Activated naive CD8-positive, alpha-beta T cell treated with anti-CD3 and anti-CD28 coated beads, Interleukin-2, amount 50 U/mL, for 24 hours (primary cell): Measurements from ENCODE around the gene RUNDC1.

ENCODE experiments used
- ATAC-seq: fragments of 150-1000 bp; cut with Tn5 transposase; one replicate; pipeline ENCODE4 v1.10.0; 2021
- DNase-seq: peaks from one replicate; pipeline ENCODE4 v3.0.0; 2021
- H3K27ac Mint-ChIP-seq: one replicate; pipeline ENCODE4 v1.8.0; 2021; ENCODE audit warnings: mild to moderate bottlenecking, mixed read lengths
- H3K27me3 Mint-ChIP-seq: one replicate; pipeline ENCODE4 v1.8.0; 2021; ENCODE audit warnings: mixed read lengths
- H3K36me3 Mint-ChIP-seq: one replicate; pipeline ENCODE4 v1.8.0; 2021; ENCODE audit warnings: low read depth, mixed read lengths
- H3K4me1 Mint-ChIP-seq: one replicate; pipeline ENCODE4 v1.8.0; 2021; ENCODE audit warnings: mixed read lengths
- H3K4me3 Mint-ChIP-seq: one replicate; pipeline ENCODE4 v1.8.0; 2021; ENCODE audit warnings: mild to moderate bottlenecking, moderate library complexity, mixed read lengths
- H3K9me3 Mint-ChIP-seq: one replicate; pipeline ENCODE4 v1.8.0; 2021; ENCODE audit warnings: mixed read lengths

Gene RUNDC1

DNA sequence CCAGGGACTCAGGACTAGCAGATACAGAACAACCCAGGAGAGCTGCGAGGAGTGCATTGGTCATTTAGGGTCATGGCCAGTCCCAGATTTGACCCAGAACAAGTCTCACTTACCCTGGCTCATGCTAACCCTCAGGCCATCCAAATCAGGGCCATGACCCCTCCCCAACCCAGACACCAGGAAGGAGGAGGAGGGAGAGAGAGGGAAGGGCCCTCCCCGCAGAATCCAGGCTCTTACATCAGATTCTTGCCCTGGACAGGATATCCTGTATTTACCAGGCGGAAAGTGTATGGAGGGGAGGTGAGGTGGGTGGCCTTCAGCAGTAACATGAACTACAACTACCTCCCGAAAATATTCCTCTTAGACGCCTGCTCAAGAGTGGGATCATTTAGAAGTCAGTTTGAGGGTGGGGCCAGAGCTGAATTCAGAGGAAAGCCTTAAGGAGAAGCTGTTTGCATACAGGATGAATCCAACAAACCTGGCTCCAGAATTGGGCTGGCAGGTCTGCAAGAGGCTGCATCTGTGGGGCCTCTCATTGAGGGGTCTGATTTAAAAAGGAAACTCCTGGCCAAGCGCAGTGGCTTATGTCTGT, 39.8 kb downstream of the RUNDC1 start:
- Mint-ChIP-seq H3K27ac (no peak overlapping the region), H3K9me3 (no peaks in the 10 kb centered on the region), H3K4me1 (peaks cover 37% of the 10 kb centered on the region), H3K27me3 (peaks cover 6% of the 10 kb centered on the region), H3K36me3 (no peaks in the 10 kb centered on the region), H3K4me3 (peak overlapping the region; percentile 79)
- DNase-seq (no peak), ATAC-seq (no peak)

DNA sequence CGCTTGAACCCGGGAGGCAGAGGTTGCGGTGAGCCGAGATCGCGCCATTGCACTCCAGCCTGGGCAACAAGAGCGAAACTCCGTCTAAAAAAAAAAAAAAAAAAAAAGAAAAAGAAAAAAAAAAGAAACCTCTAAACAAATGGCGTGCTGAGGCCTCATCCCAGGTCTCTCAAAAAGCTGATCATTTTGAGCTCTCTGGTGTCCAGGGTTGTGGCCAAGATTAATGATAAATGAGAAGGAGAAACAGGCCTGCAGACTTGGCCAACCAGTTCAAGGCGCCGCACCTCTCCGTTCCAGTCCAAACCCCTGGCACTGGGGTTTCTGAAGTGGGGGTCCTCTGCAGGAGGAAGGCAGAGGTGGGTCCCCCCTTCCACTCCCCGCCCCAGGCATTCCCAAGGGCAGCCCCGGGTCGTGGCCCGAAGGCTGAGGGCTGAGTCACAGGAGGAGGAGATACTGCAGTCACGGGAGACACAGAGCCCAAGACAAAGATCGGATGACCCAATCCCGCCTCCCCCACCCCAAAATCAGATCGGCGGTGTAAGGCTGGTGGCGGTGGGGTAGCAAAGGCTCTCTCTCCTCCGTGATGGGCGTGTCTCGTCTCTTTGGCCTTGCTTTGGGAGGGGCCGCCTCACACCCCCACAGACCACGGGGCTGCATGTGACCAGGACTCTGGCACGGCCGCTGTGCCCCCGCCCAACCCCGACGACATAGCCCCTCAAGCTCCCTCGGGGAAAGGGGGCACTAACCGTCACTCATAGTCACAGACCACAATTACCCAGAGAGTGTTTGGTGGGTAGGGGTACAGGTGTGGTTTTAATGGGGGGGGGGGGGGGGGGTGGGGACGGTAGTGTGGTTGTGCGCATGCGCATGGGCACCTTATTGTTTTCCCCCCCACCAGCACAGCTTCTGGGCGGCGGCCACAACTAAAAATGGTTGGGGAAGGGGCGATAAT, 40.7 kb downstream of the RUNDC1 start:
- H3K4me3 Mint-ChIP-seq, result peak overlapping the region; percentile 79
- H3K36me3 Mint-ChIP-seq, result no peaks in the 10 kb centered on the region
- H3K9me3 Mint-ChIP-seq, result no peaks in the 10 kb centered on the region
- DNase-seq, result no peak
- peaks cover 37% of the 10 kb centered on the region for H3K4me1 Mint-ChIP-seq
- ATAC-seq, result no peak
- no peak overlapping the region for H3K27ac Mint-ChIP-seq
- peaks cover 8% of the 10 kb centered on the region for H3K27me3 Mint-ChIP-seq

DNA sequence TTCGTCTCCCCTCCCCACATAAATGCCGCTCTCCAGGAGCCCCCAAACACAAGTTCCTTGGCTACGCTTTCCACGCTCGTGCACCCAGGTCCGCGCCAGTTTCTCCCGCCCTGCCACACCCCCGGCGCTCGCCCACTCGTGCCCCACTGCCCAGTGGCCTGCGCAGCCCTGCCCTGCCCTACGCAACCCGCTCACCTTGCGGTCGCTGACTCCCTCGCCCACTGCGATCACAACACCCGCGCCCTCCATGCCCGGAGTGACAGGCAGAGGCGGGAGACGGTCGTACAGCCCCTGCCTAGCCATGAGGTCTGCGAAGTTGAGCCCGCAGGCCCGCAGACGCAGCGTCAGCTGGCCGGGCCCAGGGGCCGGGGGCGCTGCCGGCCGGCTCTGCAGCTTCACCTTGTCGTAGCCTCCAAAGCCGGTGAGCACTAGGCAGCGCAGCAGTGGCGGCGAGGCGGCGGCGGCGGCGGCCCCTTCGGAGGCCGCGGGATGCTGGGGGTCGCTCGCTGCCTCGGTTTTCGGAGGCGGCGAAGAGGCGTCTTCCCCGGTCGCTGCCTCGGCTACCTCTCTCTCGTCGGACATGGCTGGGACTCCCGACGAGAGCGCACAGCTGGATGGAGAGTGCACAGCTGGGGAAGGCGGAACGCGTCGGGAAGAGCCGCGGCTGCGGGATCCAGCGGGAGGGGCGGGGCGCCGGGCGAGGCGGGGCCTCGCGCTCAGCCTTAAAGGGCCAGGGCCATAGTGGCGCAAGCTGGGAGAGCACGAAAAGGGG, 41.6 kb downstream of the RUNDC1 start, which contains the start of gene VAT1:
TSS of gene VAT1 (minus strand) at position 645 of the 772 bp plus-strand sequence. CDS start at position 582, 63 bp downstream.
- Mint-ChIP-seq H3K4me1 (peaks cover 37% of the 10 kb centered on the region), H3K27ac (peak within 1 kb of the TSS; percentile 70)

DNA sequence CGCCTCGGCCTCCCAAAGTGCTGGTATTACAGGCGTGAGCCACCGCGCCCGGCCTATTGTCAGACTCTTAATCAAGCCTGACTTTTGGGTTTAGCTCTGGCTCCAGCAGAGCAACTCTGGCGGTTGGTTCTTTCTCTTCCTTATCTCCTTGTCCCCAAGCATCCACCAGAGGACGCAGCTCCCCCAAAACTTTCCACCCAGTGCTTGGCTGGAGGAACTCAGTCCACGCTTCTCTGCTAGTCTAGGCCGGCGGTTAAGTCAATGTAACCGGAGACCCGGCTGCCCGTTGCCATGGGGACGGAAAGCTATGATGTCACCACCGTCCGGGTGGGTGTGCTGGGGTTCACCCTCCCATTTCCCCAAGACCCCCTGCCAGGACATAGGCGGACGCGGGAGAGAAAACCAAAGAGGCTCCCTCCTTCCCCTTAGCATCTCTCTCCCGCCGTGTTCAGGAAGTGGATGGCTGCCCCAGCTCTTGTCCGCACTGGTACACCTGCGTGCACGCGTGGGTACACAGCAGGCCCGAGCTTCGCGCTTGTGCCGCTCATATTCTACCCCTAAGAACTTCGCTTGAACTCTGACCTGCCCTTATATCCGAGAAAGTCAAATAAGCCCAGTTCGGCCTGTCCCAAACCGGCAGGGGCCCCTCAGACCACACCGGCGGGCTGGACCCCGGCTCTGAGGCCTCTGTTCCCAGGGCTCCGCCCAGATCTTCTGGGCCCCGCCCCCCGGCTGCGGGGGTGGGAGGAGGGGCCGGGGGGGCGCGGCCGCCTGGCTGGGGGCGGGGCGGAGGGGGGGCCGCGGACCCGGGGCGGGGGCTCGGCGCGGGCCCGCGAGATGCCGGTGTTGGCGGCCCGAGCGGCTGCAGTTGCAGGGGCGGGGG, 44.3 kb downstream of the RUNDC1 start, which contains the start of gene RND2:
TSS of gene RND2 (plus strand) at position 825 of the 883 bp plus-strand sequence. CDS start 117 bp downstream, outside the sequence.
- Mint-ChIP-seq H3K4me1 (peaks cover 29% of the 10 kb centered on the region), H3K4me3 (peak within 1 kb of the TSS; percentile 82), H3K36me3 (no peaks in the 10 kb centered on the region), H3K27ac (peak within 1 kb of the TSS; percentile 85), H3K27me3 (peaks cover 8% of the 10 kb centered on the region), H3K9me3 (no peaks in the 10 kb centered on the region)
- ATAC-seq (peak; percentile 72), DNase-seq (peak; percentile 80)

More for the DNA sequence above, 41.6 kb downstream of the RUNDC1 start, which contains the start of gene VAT1:
- H3K36me3 Mint-ChIP-seq, result no peaks in the 10 kb centered on the region
- peak within 1 kb of the TSS; percentile 79 for H3K4me3 Mint-ChIP-seq
- H3K9me3 Mint-ChIP-seq, result no peaks in the 10 kb centered on the region
- H3K27me3 Mint-ChIP-seq, result peaks cover 8% of the 10 kb centered on the region
- peak; percentile 63 for ATAC-seq
- DNase-seq, result peak; percentile 76

DNA sequence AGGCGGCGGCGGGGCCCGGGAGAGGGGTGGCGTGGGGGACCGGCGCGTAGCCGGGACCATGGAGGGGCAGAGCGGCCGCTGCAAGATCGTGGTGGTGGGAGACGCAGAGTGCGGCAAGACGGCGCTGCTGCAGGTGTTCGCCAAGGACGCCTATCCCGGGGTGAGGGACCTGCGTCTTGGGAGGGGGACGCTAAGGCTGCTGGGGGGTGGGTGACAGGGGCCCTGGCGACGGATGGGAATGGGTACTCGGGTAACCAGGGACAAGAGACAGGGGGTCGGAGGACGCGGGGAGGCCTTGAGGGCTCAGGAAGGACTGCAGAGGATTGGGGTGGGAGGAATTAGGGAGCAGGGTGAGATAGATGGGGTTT, 44.9 kb downstream of the RUNDC1 start:
- Mint-ChIP-seq H3K36me3 (no peaks in the 10 kb centered on the region), H3K4me3 (peak overlapping the region; percentile 46), H3K27me3 (peaks cover 8% of the 10 kb centered on the region), H3K27ac (no peak overlapping the region), H3K9me3 (no peaks in the 10 kb centered on the region), H3K4me1 (peaks cover 25% of the 10 kb centered on the region)
- ATAC-seq (no peak), DNase-seq (no peak)

DNA sequence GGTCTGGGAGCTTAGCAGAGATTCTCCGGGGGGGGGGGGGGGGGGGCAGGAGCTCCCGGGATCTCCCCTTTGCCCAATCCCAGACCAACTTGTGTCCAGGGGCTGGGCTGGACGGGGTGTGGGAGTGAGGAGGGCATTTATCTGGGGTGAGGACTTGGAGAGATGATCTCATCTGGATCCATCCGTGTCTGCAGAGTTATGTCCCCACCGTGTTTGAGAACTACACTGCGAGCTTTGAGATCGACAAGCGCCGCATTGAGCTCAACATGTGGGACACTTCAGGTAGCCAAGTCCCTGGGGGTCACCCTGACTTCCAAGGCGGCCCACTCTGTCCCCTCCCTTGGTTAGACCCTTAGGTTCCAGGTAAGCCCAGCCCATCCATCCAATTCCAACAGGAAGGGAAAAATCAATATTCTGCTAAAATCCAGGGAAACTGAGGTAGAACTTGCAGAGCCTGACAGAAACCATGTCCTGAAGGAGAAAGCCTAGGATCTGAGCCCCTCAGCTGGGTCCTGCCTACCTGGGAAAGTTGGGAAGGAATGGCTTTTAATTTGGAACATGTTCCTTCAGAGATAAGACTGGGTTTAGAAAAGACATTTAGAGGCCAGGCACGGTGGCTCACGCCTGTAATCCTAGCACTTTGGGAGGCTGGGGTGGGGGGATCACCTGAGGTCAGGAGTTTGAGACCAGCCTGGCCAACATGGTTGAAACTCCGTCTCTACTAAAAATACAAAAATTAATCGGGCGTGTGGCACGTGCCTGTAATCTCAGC, 45.6 kb downstream of the RUNDC1 start:
- peaks cover 21% of the 10 kb centered on the region for H3K4me1 Mint-ChIP-seq
- no peaks in the 10 kb centered on the region for H3K9me3 Mint-ChIP-seq
- H3K27ac Mint-ChIP-seq, result no peak overlapping the region
- no peak for DNase-seq
- peaks cover 8% of the 10 kb centered on the region for H3K27me3 Mint-ChIP-seq
- no peak for ATAC-seq
- no peaks in the 10 kb centered on the region for H3K36me3 Mint-ChIP-seq
- H3K4me3 Mint-ChIP-seq, result peak overlapping the region; percentile 46

DNA sequence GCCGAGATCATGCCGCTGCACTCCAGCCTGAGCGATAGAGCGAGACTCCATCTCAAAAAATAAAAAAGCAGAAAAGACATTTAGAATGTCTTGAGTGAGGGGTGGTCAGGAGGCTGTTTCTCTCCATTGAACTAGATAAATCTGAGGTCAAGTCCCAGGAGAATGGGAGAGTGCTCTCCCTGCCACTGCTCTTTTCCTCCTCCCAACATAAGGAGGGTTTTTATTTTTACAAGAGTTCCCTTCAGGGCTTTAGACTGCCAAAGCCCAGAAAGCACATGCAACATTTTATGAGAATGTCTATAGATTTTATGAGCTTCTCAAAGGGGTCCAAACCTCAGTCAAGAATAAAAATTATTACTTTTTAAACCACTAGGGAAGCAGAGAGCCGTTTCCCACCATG, 46.2 kb downstream of the RUNDC1 start:
- no peaks in the 10 kb centered on the region for H3K36me3 Mint-ChIP-seq
- no peak for ATAC-seq
- no peak for DNase-seq
- peaks cover 8% of the 10 kb centered on the region for H3K27me3 Mint-ChIP-seq
- no peak overlapping the region for H3K27ac Mint-ChIP-seq
- no peaks in the 10 kb centered on the region for H3K9me3 Mint-ChIP-seq
- H3K4me1 Mint-ChIP-seq, result peaks cover 16% of the 10 kb centered on the region
- H3K4me3 Mint-ChIP-seq, result no peak overlapping the region

DNA sequence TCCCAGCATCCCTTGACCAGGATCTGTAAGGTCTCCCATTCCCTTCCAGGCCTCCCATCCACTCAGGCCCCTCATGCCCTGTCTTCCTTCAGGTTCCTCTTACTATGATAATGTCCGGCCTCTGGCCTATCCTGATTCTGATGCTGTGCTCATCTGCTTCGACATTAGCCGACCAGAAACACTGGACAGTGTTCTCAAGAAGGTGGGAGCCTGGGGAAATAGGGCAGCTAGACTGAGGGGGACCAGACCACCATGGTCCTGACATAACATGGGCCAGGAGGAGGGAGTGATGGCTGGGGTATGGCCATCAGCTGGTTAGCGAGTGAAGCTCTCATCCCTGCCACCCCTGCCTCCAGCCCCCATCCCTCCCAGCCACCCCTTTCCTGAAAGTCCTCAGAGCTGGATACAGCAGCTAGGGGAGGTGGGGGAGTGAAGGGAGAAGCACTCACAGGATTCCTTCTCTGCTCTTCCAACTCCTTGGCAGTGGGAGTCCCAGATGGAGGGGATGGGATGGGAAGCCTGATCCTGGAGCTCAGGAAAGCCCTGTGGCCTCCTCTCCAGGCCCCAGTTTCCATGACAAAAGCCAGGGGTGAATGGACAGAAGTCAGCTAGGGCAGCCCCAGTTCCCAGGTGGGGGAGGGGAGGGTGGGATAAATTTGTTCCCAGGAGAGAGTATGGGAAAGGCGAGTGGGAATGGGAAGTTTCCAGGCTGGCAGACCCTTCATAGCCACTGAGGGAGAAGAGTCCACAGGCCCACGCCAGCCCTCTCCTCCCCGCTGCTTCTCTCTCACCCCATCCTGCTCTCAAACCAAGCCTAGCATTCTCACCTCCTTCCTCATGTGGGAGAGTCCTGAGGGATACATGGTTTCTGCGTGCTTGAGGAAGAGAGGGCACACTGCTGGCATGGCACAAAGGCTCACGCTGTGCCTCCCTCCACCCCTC, 47.0 kb downstream of the RUNDC1 start:
- ATAC-seq (no peak), DNase-seq (no peak)
- Mint-ChIP-seq H3K9me3 (no peaks in the 10 kb centered on the region), H3K27me3 (peaks cover 8% of the 10 kb centered on the region), H3K4me1 (peaks cover 13% of the 10 kb centered on the region), H3K36me3 (no peaks in the 10 kb centered on the region), H3K27ac (no peak overlapping the region), H3K4me3 (no peak overlapping the region)

DNA sequence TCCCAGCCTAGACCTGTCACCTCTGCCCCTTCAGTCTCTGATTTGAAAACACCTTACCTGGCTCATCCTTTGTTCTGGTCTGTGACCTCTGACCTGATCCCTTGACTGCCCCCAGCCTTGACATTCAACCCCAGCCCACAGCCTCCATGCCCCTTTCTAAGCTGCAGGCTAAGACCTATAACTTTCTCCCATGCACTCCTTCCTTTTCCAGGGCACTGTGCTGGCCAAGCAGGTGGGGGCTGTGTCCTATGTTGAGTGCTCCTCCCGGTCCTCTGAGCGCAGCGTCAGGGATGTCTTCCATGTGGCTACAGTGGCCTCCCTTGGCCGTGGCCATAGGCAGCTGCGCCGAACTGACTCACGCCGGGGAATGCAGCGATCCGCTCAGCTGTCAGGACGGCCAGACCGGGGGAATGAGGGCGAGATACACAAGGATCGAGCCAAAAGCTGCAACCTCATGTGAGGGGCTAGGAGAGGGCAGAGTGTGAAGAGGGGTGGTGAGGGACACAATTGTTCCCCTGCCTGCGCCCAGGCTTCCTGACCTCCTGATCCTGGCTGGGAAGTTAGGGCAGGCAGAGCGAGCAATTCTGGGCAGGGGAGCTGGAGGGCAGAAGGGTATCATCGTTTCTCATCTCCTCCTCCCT, 48.0 kb downstream of the RUNDC1 start:
- Mint-ChIP-seq H3K4me1 (peaks cover 9% of the 10 kb centered on the region), H3K9me3 (no peaks in the 10 kb centered on the region), H3K27me3 (peaks cover 8% of the 10 kb centered on the region), H3K4me3 (no peak overlapping the region), H3K27ac (no peak overlapping the region), H3K36me3 (no peaks in the 10 kb centered on the region)
- DNase-seq, result no peak
- no peak for ATAC-seq

DNA sequence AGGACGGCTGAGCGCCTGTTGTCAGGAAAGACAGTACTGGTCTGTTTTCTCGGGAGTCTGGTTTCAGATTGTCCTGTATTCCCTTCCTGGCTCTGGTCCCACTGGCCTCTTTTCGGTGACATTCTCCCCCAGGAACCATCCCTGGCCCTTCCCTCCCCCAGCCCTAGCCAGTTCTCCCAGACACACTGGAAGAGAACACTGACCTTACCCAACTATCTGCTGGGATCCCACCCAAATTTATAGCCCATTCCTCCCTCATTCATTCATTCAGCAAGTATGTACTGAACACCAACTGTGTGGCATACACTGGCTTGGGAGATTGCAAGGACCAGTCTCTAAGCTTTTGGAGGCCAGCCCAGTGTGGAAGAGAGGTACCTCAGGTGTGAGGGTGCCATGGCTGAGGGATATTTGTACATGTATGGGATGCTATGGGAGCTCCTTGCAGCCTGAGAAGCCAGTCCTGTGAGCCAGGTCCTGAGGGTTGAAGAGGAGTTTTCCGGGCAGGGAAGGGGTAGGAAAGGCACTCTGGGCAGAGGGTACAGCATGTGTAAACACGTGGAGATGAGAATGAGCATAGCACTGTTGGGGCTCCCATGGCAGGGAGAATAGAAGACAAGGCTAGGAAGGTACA, 49.9 kb downstream of the RUNDC1 start:
- H3K4me1 Mint-ChIP-seq, result no peaks in the 10 kb centered on the region
- no peaks in the 10 kb centered on the region for H3K36me3 Mint-ChIP-seq
- no peak for ATAC-seq
- DNase-seq, result no peak
- H3K27me3 Mint-ChIP-seq, result peaks cover 2% of the 10 kb centered on the region
- no peak overlapping the region for H3K27ac Mint-ChIP-seq
- H3K9me3 Mint-ChIP-seq, result no peaks in the 10 kb centered on the region
- H3K4me3 Mint-ChIP-seq, result no peak overlapping the region

DNA sequence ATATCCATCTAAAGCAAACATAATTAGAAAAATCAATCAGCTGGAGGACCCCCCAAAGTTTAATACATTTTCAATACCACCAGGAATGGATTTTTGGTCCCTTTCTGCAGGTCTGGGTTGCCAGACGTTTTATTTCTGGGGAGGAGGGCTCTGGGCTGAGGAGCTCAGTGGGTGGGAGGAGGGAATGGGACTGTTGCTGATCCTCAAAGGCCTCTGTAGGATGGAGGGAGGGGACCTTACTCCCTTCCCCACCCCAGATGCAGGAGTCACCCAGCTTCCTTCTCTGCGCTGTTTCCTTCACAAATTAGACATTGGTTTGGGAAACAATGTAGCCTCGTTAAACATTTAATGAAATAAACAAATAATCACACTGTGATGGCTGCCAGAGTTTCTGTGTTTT, 51.3 kb downstream of the RUNDC1 start:
- DNase-seq (no peak), ATAC-seq (no peak)
- Mint-ChIP-seq H3K9me3 (no peaks in the 10 kb centered on the region), H3K36me3 (no peaks in the 10 kb centered on the region), H3K27me3 (no peaks in the 10 kb centered on the region), H3K4me1 (no peaks in the 10 kb centered on the region), H3K4me3 (no peak overlapping the region), H3K27ac (no peak overlapping the region)
